Stromal cell of bone marrow (primary cell): Measurements from ENCODE around the gene ETFA.

Source experiments
- DNase-seq: peaks from one replicate; pipeline ENCODE4 v3.0.0-alpha.2; 2012; ENCODE audit warnings: low read depth

Gene ETFA

DNA sequence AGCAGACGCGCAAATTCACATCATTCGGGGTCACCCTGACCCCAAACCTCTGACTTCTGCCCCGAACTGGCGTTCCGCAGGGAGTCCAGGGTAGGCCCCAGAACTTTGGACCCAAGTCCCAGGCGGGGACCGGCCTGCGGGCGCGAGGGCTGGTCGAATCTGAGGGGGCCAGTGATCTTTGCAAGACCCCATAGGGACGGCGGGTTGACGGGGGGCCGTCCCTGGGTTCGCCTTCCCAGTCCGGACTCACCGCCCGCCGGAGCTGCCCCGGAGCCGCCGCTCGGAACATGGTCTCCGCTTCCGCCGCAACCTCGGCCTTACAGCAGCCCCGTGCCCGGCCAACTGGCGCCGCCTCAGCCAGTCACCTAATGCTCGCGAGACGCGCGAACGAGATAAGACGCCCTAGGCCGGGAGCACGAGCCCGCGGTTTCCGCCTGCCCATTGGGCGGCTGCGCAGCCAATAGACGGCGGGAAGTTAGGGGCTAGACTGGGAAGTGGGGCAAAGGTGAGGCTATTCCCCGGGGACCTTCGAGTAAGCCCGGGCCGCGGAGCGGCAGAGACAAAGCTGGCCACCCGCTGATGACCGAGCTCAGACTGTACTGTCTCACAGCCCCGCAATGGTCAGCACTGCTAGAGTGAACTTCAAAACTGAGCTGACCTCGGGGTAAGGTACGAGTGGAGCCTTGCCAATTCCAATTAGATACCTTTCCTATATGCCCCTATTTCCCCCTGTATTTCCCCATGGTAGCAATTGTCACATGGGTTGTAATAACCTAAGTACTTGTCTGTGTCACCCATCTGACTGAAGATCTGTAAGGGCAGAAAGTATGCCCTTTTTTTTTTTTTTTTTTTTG, at the start of gene ETFA:
ETFA (minus strand) TSS at position 370 of the 854 bp plus-strand sequence; CDS start at position 289, 81 bp downstream.
- DNase-seq = peak; percentile 94

- DNase-seq = no peak
These were observed 49.1 kb upstream of the ETFA start for GRCh38 chr15:76360416-76360815.

DNA sequence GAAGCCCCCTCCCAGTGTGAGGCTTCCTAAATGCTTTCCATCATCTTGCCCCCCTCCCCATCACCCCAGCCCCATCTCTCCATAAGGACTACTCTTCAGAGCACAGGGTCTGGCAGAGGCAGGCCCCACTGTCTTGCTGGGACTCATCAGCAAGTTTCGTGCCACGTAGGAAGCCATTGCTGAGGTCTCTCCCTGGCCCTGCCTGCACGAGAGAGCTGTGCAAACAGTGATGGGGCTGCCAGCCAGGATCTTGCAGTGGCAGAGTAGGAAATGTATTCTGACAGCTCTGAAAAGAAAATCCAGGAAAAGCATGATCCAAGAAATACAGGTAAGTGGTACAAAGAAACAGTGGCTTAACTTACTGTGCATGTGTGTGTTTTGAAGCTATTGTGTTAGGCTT, 47.9 kb upstream of the ETFA start:
- DNase-seq = no peak

- no peak for DNase-seq
These were observed 47.2 kb upstream of the ETFA start for GRCh38 chr15:76358453-76358852.

DNA sequence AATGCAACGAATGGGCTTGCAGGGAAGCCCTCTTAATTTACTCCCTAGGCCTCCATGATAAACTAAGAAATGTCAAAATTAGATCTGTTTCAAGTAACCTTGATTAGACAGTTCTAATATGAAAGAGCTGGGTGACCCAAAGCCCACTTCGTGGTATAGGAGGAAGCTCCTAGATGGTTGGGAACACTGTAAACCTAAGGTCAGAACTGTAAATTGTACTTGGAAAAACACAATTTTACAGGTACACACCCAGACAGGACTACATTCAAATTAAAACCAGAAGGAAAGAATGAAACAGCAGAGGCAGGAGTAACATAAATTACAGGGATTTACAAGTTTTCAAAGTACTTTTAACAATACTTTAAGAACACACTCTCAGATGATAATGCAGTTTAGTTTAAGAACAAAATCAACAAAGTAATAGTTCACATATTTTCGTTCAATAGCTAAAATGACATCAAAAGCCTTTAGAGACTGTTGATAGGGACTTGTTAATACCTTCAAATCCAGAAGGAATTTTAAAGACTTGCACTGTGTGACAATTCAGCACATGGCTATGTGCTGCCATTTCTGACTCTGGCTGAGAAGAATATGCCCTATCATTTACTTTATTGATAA, 43.7 kb upstream of the ETFA start:
- no peak for DNase-seq

DNA sequence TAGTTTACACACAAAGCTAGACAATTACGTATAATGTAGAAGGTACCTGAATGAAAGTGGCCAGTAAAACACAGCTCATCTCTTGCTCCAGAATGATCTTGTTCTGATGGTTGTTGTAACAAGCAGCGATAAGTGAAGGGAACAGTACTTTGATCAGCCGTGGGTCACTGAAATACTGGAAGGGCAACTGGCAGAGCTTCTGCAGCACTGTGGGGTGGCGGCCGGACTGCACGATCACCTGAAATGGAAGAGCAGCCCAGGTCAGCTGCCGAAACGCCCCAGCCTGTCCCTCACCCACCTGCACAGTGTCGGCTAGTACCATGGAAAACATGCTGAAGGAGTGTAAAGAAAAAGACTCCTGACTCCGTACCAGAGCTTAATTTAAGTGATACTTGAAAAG, 42.6 kb upstream of the ETFA start:
- no peak for DNase-seq

DNA sequence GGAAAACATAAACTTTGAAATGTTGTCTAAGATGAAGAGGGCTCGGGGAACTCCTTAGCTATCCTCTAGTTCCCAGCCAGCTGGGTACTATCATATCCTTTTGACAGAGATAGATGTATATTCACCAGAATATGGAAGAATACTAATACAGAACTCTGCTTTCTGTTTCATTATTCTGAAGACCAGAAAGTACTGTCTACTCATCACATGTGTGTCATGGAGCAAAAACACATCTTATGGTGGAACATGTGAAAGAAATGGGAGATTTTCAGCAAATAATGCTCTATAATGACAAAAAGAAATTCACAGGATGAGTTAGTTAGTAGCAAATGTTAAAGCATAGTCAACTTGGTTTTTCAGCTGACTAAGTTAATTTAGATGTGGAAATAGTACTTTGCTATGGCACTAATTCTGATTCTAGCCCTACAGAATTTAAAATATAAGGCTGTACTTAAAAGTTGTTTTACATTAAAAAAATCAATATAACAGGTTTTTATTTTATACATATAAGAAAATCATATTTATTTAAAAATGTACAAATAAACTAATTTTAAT, 41.8 kb upstream of the ETFA start:
- no peak for DNase-seq

DNA sequence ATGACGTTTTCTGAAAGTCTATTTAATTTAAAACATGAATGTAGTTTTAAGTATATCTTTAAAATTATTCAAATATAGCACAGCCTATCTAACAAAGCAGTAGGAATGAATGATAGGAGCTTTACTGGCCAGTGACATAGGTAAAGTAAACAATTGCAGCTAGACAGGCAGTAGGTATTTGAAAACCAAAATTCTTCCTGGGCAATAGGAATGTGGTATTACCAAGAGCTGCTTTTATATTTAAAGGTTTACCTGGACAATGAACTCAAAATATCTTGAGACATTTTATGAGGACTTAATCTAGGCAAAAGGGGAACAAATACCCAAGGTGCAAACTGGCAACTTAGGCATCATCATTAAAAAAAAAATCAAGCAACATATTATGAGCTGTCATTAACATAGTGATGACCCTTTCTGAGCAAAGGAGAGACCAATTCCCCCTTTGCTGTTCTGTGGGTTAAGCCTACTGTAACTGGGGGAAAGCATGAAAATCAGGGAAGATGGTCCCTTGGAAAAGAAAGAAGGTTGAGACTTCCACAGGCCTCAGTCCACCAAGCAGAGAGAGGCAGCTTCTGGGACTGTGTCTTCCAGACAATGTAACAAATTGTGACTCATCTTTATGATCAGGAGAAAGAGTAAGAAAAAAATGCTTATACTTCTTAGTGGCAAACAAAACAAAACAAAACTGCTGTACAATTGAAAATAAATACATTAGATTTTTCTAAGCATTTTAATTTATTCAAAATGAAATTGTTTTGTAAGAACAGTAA, 38.2 kb upstream of the ETFA start:
- no peak for DNase-seq

GRCh38 chr15:76347482-76348055, 36.3 kb upstream of the ETFA start:
- DNase-seq = no peak

- DNase-seq = no peak
These were observed 35.6 kb upstream of the ETFA start for GRCh38 chr15:76346669-76347481.

DNA sequence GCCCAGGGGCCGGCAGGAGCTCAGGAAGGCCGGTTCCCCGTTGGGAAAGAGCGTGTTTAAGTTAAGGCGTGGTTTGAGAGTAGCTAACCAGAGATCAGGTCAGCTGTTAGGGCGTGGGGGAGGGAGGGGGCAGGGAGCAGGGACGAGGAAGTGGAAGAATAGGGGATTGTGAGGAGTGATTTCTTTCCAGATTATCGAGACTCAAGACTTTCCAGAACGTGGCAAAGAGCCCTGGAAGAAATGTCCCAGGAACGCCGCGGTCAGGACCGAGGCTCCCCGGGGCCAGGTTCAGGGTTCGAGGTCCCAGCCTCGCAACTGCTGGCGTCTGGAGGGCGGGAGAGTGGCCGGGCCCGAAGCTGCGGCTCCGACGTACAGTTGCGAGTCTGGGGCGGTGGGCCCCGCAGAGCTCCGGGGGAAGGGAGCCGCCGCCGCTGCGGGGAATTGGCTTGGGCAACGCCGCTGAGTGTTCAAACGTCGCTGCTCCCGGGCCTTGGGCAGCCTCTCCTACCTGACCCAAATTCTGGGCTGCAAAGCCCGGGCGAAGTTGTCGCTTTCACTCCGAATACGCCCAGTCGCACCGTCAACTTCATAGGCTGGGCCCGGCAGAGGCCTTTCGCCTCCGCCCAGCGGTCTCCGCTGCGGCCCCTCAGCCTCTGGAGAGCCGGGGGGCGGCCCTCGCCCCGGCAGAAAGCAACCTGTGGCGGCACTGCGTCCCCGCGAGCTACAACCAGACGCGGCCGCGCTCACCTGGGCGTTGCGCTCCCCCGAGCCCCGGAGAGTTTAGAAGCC, 34.8 kb upstream of the ETFA start:
- DNase-seq = no peak

DNA sequence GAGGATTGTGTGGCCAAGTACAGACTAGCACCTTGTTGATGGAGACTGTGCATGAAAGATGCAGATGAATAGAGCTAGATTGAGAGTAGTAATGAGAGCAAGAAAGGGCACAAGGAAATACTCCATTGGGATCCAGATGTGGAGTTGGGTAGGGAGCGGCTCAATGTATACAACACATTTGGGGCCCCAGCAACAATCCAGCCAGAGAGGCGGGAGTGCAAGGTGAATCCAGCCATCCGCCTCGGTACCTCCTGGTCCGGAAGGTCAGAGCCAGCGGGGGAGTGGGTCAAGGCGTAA, 34.3 kb upstream of the ETFA start:
- DNase-seq = no peak

GRCh38 chr15:76344893-76345582, 33.8 kb upstream of the ETFA start:
- DNase-seq = no peak

DNA sequence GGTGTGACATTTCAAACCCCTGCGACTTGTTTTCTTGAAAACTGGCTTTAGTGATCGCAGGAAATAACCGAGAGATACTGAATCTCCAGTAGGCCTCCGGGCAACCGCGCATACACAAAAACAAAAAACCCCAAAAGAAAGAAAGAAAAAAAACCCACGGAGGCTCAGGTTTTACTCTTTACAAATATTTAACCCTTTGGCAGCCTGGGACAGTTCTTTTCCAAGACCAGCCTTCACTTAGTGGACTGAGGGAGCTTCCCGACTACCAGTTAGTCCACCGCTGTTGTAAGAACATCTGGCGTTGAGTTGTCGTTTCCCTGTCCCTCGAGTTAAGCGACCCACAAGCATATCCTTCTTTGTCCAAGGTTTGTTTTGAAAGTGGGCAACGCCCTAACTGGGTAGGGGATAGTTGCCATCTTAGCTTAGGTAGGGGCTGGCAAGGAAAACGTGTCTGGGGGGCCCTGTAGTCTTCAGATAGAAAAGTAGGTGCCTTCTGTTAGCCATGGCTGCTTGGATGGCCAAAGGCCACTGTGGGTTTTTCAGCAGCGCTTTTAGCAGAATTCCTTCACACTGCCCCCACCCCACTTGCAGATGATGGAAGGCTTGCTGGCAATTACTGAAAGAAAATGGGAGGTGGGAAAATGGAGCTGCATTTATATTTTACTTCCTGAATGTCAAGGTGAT, 32.2 kb upstream of the ETFA start:
- DNase-seq = no peak

GRCh38 chr15:76342382-76343201, 31.3 kb upstream of the ETFA start:
- no peak for DNase-seq

- DNase-seq = no peak
These were observed 30.8 kb upstream of the ETFA start for GRCh38 chr15:76342058-76342381.

GRCh38 chr15:76341366-76342057, 30.2 kb upstream of the ETFA start:
- no peak for DNase-seq

GRCh38 chr15:76340803-76341365, 29.6 kb upstream of the ETFA start:
- DNase-seq = no peak
